ENCODE data around the gene HBD. TPM values are rescaled to one million over a fixed set of nuclear protein-coding genes. Genes with fewer than 3 reads are reported as not detected.
"Not testable (repeated sequence)": the region's sequence is repeated elsewhere in the genome, so short reads cannot be mapped to it uniquely, and the experiment has no call there.

The HBD gene
- 0.75 TPM for total RNA-seq

GRCh38 chr11:5234381-5234834 is at the start of gene HBD:
Gene HBD (minus strand): TSS chr11:5234483. CDS start chr11:5234433, 50 bp downstream.
- DNase-seq (ENCODE audit: low spot score): no peak

GRCh38 chr11:5283882-5284281 is 49.6 kb upstream of the HBD start:
- DNase-seq (ENCODE audit: low spot score): no peak

GRCh38 chr11:5283086-5283485 is 48.8 kb upstream of the HBD start:
- no peak for DNase-seq (ENCODE audit: low spot score)

GRCh38 chr11:5282628-5283027 is 48.3 kb upstream of the HBD start:
- no peak for DNase-seq (ENCODE audit: low spot score)

- DNase-seq (ENCODE audit: low spot score): no peak
Observed at GRCh38 chr11:5281596-5281995, 47.3 kb upstream of the HBD start.

- no peak for DNase-seq (ENCODE audit: low spot score)
Observed at GRCh38 chr11:5280582-5281102, 46.4 kb upstream of the HBD start.

GRCh38 chr11:5279471-5280090 is 45.3 kb upstream of the HBD start:
- no peak for DNase-seq (ENCODE audit: low spot score)

- no peak for DNase-seq (ENCODE audit: low spot score)
Observed at GRCh38 chr11:5277807-5278382, 43.6 kb upstream of the HBD start.

GRCh38 chr11:5276697-5277096 is 42.4 kb upstream of the HBD start:
- no peak for DNase-seq (ENCODE audit: low spot score)

GRCh38 chr11:5275369-5276110 is 41.3 kb upstream of the HBD start:
- no peak for DNase-seq (ENCODE audit: low spot score)

- DNase-seq (ENCODE audit: low spot score): no peak
Observed at GRCh38 chr11:5274395-5274794, 40.1 kb upstream of the HBD start.

- DNase-seq (ENCODE audit: low spot score): no peak
Observed at GRCh38 chr11:5272395-5273017, 38.2 kb upstream of the HBD start.

GRCh38 chr11:5269715-5270147 is 35.4 kb upstream of the HBD start, which contains the start of gene HBE1:
Gene HBE1 (minus strand): TSS chr11:5269945. CDS start chr11:5269890, 55 bp downstream.
- DNase-seq (ENCODE audit: low spot score): no peak

- DNase-seq (ENCODE audit: low spot score): no peak
Observed at GRCh38 chr11:5267033-5267563, 32.8 kb upstream of the HBD start.

GRCh38 chr11:5266609-5267008 is 32.3 kb upstream of the HBD start:
- DNase-seq (ENCODE audit: low spot score): no peak

GRCh38 chr11:5265832-5266231 is 31.5 kb upstream of the HBD start:
- no peak for DNase-seq (ENCODE audit: low spot score)

GRCh38 chr11:5258543-5259262 is 24.4 kb upstream of the HBD start:
- no peak for DNase-seq (ENCODE audit: low spot score)

GRCh38 chr11:5257296-5257695 is 23.0 kb upstream of the HBD start:
- DNase-seq (ENCODE audit: low spot score): no peak

- not testable (repeated sequence) for DNase-seq (ENCODE audit: low spot score)
Observed at GRCh38 chr11:5254646-5255413, 20.5 kb upstream of the HBD start, which contains the start of gene HBG2. Gene HBG2 (minus strand): TSS chr11:5254781. CDS start chr11:5254728, 53 bp downstream.

GRCh38 chr11:5254023-5254422 is 19.7 kb upstream of the HBD start:
- DNase-seq (ENCODE audit: low spot score): not testable (repeated sequence)
